ENCODE results near the gene TOP2A.

The TOP2A gene

DNA sequence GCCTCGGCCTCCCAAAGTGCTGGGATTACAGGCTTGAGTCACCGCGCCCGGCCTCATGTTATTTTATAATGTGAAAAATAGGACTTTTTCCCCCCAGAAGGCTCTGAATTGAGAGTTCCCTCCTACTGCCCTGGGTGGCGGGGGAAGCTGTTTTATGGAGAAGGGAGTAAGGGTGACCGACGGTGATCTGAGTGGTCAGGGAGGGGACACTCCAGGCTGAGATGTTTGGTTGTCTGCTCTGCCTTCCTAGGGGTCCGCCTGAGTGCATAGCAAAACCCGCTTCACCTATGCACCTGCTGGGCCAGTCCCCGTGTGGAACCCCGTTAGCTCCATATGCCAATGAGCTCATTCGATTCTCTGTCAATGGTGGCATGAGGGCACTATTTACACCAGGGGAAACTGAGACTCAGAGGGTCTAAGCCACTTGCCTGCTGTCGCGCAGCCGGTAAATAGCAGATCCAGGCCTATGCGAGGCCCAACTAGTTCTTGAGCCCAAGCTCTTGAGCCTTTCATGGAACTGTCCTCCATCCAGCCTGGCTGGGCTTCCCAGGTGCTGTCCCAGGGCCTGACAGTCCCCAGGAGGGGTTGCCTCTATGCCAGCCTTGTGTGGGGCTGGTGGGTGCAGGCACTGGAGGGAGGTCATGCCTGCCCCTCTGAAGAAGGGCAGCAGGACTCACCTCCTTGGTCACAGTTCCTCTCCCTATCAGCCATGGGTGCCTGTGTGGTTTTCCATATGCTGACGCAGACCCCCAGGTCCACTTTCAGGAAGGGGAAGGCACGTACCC lies 51.4 kb downstream of the TOP2A start:
- no peak for DNase-seq (ENCODE audit: extremely low spot score)
- TF ChIP-seq, protein P1, sequence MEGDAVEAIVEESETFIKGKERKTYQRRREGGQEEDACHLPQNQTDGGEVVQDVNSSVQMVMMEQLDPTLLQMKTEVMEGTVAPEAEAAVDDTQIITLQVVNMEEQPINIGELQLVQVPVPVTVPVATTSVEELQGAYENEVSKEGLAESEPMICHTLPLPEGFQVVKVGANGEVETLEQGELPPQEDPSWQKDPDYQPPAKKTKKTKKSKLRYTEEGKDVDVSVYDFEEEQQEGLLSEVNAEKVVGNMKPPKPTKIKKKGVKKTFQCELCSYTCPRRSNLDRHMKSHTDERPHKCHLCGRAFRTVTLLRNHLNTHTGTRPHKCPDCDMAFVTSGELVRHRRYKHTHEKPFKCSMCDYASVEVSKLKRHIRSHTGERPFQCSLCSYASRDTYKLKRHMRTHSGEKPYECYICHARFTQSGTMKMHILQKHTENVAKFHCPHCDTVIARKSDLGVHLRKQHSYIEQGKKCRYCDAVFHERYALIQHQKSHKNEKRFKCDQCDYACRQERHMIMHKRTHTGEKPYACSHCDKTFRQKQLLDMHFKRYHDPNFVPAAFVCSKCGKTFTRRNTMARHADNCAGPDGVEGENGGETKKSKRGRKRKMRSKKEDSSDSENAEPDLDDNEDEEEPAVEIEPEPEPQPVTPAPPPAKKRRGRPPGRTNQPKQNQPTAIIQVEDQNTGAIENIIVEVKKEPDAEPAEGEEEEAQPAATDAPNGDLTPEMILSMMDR (IDR thresholded peaks at IDR 0.05; ENCODE audit: control extremely low read depth, extremely low read depth, low read depth, missing control alignments), result no peak
- CTCF ChIA-PET, result interaction anchor here (1.1 to 20.0 kb wide), 10 partner anchors 9 to 194 kb away, joined by 3 to 604 read pairs (median 6); partner anchors contain the start of gene RARA
- POLR2A ChIA-PET, result interaction anchor here (0.6 kb wide), 1 partner anchor 217 kb away, joined by 12 read pairs; no protein-coding TSS in a partner anchor

DNA sequence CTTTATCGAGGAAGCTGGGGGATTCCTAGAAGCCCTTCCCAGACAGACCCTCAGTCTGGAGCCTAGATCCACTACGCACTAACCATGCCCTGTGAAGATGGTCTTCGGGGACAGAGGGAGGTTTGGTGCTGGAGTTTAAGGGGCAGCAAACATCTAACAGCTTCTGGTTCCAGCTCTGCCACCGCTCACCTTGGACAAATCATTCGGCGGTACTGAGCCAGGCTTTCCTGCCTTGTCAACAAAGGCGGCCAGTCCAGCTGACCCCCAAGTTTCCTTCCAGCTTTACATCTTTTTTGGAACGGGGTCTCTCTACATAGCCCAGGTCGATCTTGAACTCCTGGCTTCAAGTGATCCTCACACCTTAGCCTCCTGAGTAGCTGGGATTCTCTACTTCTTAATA lies 52.8 kb downstream of the TOP2A start:
- ChIA-PET CTCF (interaction anchor here (0.9 to 20.0 kb wide), 11 partner anchors 10 to 195 kb away, joined by 3 to 604 read pairs (median 5); partner anchors contain the start of gene RARA), POLR2A (no interaction called here)
- no peak for DNase-seq (ENCODE audit: extremely low spot score)
- TF ChIP-seq, protein P1 (IDR thresholded peaks at IDR 0.05; ENCODE audit: control extremely low read depth, extremely low read depth, low read depth, missing control alignments), result no peak

DNA sequence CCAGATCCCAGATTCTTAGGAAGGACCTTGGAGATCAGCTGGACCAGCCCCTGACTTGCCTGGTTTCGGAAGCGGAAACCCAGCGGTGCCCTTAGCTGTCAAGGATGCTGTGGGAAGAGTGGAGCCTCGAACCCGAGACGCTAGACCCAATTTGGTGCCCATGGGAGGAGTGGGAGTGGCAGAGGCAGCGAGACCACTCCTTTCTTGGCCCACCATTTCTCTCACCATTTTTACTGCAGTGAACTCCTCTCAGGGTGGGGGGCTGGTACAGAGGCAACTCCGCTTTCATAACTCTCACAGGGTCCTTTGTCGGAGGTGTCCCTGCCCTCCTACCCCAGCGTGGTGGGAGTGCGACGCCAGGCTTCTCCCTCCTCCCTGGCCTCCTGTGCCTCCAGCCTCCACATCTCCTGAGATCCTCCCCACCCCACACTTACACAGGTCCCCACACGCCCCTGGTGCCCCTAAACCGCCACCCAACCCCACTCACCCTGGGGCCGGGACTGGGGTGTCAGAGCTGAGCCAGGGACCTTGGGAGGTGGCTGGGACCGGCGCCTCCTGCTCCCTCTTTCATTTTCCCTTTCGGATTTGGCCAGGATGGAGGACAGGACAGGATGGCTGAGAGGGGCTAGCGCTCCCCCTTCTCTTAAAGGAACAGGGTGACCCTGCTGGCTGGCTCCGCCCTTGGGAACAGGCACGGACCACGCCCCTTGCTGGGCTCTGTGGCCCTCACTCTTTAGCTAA lies 53.4 kb downstream of the TOP2A start, which contains the start of gene GJD3:
GJD3 (minus strand) TSS at position 617 of the 741 bp plus-strand sequence. CDS start 922 bp downstream, outside the sequence.
- TF ChIP-seq, protein P1 (IDR thresholded peaks at IDR 0.05; ENCODE audit: control extremely low read depth, extremely low read depth, low read depth, missing control alignments), result no peak
- ChIA-PET POLR2A (no interaction called here), CTCF (interaction anchor here (1.0 to 20.0 kb wide), 9 partner anchors 8 to 170 kb away, joined by 3 to 604 read pairs (median 12); partner anchors contain the start of gene RARA)
- DNase-seq (ENCODE audit: extremely low spot score), result no peak

DNA sequence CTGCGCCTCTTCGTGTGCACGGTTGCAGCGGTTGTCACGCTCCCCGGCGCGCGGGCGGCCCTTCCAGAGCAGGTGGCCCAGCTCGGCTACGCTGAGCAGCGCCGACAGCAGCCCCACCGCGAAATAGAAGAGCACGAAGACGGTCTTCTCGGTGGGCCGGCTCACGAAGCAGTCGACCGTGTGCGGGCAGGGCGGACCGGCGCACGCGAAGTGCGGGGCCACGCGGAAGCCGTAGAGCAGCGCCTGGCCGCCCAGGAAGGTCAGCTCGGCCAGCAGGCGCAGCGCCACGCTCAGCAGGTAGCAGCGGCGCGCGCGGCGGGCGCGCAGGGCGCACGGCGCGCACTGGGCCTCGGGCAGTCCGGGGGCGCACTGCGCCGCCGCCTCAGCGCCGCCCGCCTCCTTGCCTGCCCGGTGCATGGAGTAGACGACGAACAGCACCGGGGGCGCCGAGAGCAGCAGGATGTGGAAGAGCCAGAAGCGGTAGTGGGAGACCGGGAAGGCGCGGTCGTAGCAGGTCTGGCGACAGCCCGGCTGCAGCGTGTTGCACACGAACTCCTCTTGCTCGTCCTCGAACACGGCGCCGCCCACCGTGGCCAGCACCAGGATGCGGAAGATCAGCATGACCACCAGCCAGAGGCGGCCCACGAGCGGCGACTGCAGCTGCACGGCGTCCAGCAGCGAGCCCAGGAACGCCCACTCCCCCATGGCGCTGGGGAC lies 54.4 kb downstream of the TOP2A start:
- TF ChIP-seq, protein P1 (IDR thresholded peaks at IDR 0.05; ENCODE audit: control extremely low read depth, extremely low read depth, low read depth, missing control alignments), result no peak
- no peak for DNase-seq (ENCODE audit: extremely low spot score)
- CTCF ChIA-PET, result interaction anchor here (0.7 to 20.0 kb wide), 16 partner anchors 9 to 1302 kb away, joined by 3 to 604 read pairs (median 5); partner anchors contain the start of gene RARA
- POLR2A ChIA-PET, result interaction anchor here (0.6 kb wide), 1 partner anchor 889 kb away, joined by 4 read pairs; no protein-coding TSS in a partner anchor

DNA sequence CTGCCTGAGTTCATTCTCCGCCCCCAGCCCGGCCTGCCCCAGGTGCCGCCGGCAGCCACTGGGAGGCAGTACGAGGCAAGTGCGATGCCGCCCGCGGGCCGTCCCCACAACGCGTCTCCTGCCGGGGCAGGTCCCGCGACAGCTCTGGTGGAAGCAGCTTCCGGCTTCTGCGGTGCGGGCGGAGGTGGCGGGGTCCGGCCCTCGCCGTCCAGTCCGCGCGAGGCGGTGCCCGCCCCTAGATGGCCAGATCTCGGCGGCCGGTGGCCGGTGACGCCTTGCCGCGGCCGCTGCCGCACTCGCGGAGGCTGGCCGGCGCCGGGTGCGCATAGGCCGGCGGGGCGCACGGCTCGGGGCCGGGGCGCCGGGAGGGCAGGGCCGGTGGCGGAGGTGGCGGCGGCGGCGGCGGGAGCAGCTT lies 55.0 kb downstream of the TOP2A start:
- peak; percentile 92 for DNase-seq (ENCODE audit: extremely low spot score)
- TF ChIP-seq, protein P1 (IDR thresholded peaks at IDR 0.05; ENCODE audit: control extremely low read depth, extremely low read depth, low read depth, missing control alignments), result peak; percentile 90
- POLR2A ChIA-PET, result interaction anchor here (0.6 to 0.7 kb wide), 2 partner anchors 38 to 890 kb away, joined by 4 read pairs; no protein-coding TSS in a partner anchor
- CTCF ChIA-PET, result interaction anchor here (0.7 to 20.0 kb wide), 16 partner anchors 9 to 1303 kb away, joined by 3 to 604 read pairs (median 4); partner anchors contain the start of gene RARA
